ENCODE results near the gene SAP25.

- TF ChIP-seq ZFX (IDR thresholded peaks at IDR 0.05; ENCODE audit: borderline replicate concordance) (no peak), CTCF (IDR thresholded peaks at IDR 0.05) (no peak)
Measured at GRCh38 chr7:100565133-100565571, 8.5 kb downstream of the SAP25 start.
